Keratinocyte (primary cell): ENCODE measurements around the gene SIK2. TPM values are rescaled to one million over a fixed set of nuclear protein-coding genes. Genes with fewer than 3 reads are reported as not detected.

Experiments used
- DNase-seq: peaks from one replicate; pipeline ENCODE4 v3.0.0-alpha.2; 2011; ENCODE audit warnings: low read depth, missing footprints, low spot score
- FAIRE-seq: peaks from 2 replicates; lab custom pipeline; 2011; peaks lifted over from hg19 to GRCh38; lab: Jason Lieb, UNC
- H2AFZ ChIP-seq: 2 replicates; pipeline ENCODE4 v1.6.0; 2012; ENCODE audit warnings: low read length, control low read depth, inconsistent platforms; ENCODE audit not compliant: control insufficient read depth
- H3K27ac ChIP-seq: 2 replicates; pipeline ENCODE4 v1.5.1; 2011; ENCODE audit warnings: low read length; ENCODE audit not compliant: control insufficient read depth, insufficient read depth
- H3K27me3 ChIP-seq: 3 replicates; pipeline ENCODE4 v1.6.0; 2011; ENCODE audit warnings: low read length; ENCODE audit not compliant: control insufficient read depth, insufficient read depth; ENCODE audit errors: extremely low read depth
- H3K36me3 ChIP-seq, 2 experiments: 2 replicates in 1 of 2; 3 replicates in 1 of 2; pipeline ENCODE4 v1.5.1; 2011; ENCODE audit warnings: low read length in 2 of 2, mild to moderate bottlenecking in 1 of 2; ENCODE audit not compliant: control insufficient read depth in 2 of 2, insufficient read depth in 2 of 2; ENCODE audit errors: extremely low read depth in 1 of 2
- H3K4me1 ChIP-seq: 3 replicates; pipeline ENCODE4 v1.5.1; 2011; ENCODE audit warnings: low read length; ENCODE audit not compliant: control insufficient read depth, insufficient read depth; ENCODE audit errors: extremely low read depth
- H3K4me2 ChIP-seq: 3 replicates; pipeline ENCODE4 v1.6.0; 2011; ENCODE audit warnings: low read depth, low read length; ENCODE audit not compliant: control insufficient read depth, insufficient read depth; ENCODE audit errors: extremely low read depth
- H3K4me3 ChIP-seq, 3 experiments: fragments of 200-600 bp in 1 of 3; sonication (generic) in 1 of 3; 2 replicates in 2 of 3; 3 replicates in 1 of 3; pipeline ENCODE4 v1.5.1; 2011 to 2016; ENCODE audit warnings: low read length in 3 of 3, mild to moderate bottlenecking in 3 of 3, control low read depth in 2 of 3, inconsistent platforms in 1 of 3, low read depth in 1 of 3, mixed read lengths in 1 of 3, mixed run types in 1 of 3, moderate library complexity in 1 of 3; ENCODE audit not compliant: control insufficient read depth in 2 of 3, insufficient read depth in 2 of 3; ENCODE audit errors: extremely low read depth in 1 of 3
- H3K79me2 ChIP-seq: 2 replicates; pipeline ENCODE4 v1.6.0; 2012; ENCODE audit warnings: low read length; ENCODE audit not compliant: control insufficient read depth, insufficient read depth
- H3K9ac ChIP-seq: 3 replicates; pipeline ENCODE4 v1.6.0; 2011; ENCODE audit warnings: low read length; ENCODE audit not compliant: control insufficient read depth, insufficient read depth; ENCODE audit errors: extremely low read depth
- H3K9me1 ChIP-seq: 3 replicates; pipeline ENCODE4 v1.6.0; 2011; ENCODE audit warnings: low read length; ENCODE audit not compliant: control insufficient read depth, insufficient read depth; ENCODE audit errors: extremely low read depth
- H3K9me3 ChIP-seq: 2 replicates; pipeline ENCODE4 v1.5.1; 2012; ENCODE audit warnings: low read depth, low read length; ENCODE audit not compliant: control insufficient read depth
- H4K20me1 ChIP-seq: 3 replicates; pipeline ENCODE4 v1.6.0; 2011; ENCODE audit warnings: low read length; ENCODE audit not compliant: control insufficient read depth, insufficient read depth; ENCODE audit errors: extremely low read depth
- EZH2 ChIP-seq: IDR thresholded peaks from one replicate; pipeline ENCODE4 v1.6.1; 2012; ENCODE audit warnings: inconsistent platforms, mild to moderate bottlenecking, low read length, moderate library complexity
- dilution Hi-C: fragments of 300-500 bp; cut with MboI; formaldehyde crosslinking; loops from one replicate; pipeline ENCODE4 v1.7.0; 2020; ENCODE audit warnings: low sequenced_read_pairs; ENCODE audit not compliant: extremely low pct_ligation_motif_present
- polyA plus RNA-seq, 5 experiments: library from polyadenylated mRNA; depleted of rRNA in 3 of 5; stranded (reverse) in 3 of 5; stranded (forward) in 1 of 5; unstranded in 1 of 5; fragments of >200 nt; gene quantifications; 1 replicate in 1 of 5; 2 replicates in 3 of 5; 3 replicates in 1 of 5; pipeline versions ENCODE4 v1.2.1 to v1.2.3, GENCODE V29; 2011 to 2012; ENCODE audit warnings: missing spikeins in 2 of 5, low read depth in 1 of 5, low replicate concordance in 1 of 5
- TF ChIP-seq, protein P1 (sequence below), 3 experiments: IDR thresholded peaks in 1 of 3; conservative IDR thresholded peaks in 1 of 3; optimal IDR thresholded peaks in 1 of 3; 2 replicates in 2 of 3; 3 replicates in 1 of 3; pipeline versions ENCODE3 to v1.5.1; 2011; ENCODE audit warnings: low read length in 3 of 3, mild to moderate bottlenecking in 3 of 3, moderate library complexity in 2 of 3, control low read depth in 1 of 3, inconsistent platforms in 1 of 3; ENCODE audit not compliant: insufficient read depth in 2 of 3; ENCODE audit errors: extremely low read depth in 1 of 3

SIK2 gene
- polyA plus RNA-seq, 1 donor (not counting 4 experiments of a cell fraction or from before 2014, with no cell fraction given): 10.0 TPM

DNA sequence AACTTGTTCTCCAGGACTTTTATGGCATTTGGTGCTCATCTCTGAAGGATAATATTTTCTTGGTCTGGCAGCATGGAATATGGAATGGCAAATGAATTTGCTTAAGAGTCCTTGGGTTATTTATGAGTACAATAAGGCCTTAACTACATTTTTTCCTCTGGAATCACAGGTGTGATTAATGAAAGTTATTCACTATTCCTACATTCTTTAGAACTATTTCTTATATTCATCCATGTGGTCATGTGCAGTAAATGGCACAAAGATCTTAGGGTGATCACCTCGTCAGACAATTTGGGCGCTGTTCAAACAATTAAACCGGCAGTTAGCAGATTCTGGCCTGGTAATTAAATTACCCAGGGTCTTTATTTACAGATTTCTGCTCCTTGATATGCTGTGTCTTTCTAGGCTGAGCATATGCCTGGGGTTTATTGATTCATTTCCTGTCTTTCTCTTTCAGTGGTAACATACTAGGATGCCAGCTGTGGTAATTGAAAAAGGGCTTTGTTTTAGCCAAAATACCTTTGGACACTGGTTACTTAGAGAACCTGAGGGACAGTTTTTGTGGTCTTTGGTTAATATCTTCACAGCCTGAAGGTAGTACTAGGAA is 31.6 kb downstream of the SIK2 start:
- Histone ChIP-seq H3K27ac (peak overlapping the region; percentile 68), H3K4me2 (peak overlapping the region; percentile 60), H3K4me1 (peaks cover 61% of the 10 kb centered on the region), H3K9me3 (no peaks in the 10 kb centered on the region), H4K20me1 (no peaks in the 10 kb centered on the region), H3K9ac (no peak overlapping the region), H3K79me2 (peaks cover 8% of the 10 kb centered on the region), H3K36me3 (no peaks in the 10 kb centered on the region), H2AFZ (no peak overlapping the region), H3K27me3 (no peaks in the 10 kb centered on the region), H3K4me3 (no peak overlapping the region), H3K9me1 (no peaks in the 10 kb centered on the region)
- TF ChIP-seq EZH2: no peak
- TF ChIP-seq, protein P1, sequence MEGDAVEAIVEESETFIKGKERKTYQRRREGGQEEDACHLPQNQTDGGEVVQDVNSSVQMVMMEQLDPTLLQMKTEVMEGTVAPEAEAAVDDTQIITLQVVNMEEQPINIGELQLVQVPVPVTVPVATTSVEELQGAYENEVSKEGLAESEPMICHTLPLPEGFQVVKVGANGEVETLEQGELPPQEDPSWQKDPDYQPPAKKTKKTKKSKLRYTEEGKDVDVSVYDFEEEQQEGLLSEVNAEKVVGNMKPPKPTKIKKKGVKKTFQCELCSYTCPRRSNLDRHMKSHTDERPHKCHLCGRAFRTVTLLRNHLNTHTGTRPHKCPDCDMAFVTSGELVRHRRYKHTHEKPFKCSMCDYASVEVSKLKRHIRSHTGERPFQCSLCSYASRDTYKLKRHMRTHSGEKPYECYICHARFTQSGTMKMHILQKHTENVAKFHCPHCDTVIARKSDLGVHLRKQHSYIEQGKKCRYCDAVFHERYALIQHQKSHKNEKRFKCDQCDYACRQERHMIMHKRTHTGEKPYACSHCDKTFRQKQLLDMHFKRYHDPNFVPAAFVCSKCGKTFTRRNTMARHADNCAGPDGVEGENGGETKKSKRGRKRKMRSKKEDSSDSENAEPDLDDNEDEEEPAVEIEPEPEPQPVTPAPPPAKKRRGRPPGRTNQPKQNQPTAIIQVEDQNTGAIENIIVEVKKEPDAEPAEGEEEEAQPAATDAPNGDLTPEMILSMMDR (optimal IDR thresholded peaks at IDR 0.05 in 1 of 3, IDR thresholded peaks at IDR 0.05 in 1 of 3, conservative IDR thresholded peaks at IDR 0.05 in 1 of 3; ENCODE audit: extremely low read depth in 1 of 3, insufficient read depth in 2 of 3, low read length in 3 of 3): no peak
- dilution Hi-C loops: no loop called here
- no peak for DNase-seq
- FAIRE-seq: peak; percentile 86

DNA sequence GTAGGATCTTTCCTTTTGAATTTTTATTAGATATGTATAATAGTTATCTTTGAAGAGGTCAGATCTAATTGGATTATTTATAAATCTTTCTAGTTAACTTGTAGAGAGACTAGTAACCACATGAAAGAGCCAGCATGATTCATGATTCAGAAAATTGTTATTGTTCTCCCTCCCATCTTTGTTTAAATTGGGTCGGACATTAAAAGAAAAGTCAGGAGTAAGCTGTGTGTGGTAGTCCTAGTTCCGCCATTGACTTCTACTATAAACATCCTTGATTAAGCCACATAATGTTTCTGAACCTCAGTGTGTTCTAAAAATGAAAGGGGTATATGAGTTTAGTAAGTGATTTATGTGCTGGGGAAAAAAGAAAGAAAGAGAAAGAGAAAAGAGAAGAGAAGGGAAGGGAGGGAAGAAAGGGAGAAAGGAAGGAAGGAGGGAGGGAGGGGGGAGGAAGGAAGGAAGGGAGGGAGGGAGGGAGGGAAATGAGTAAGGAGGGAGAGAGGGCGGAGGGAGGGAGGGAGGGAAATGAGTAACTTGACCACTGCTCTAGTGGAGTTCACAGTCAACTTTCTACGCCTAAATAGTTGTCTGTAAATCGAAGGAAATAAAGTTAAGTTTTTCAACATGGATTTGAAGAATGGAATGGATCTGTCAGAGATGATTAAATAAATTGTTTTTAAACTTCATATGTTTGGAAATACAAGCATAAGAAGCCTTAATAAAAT is 32.9 kb downstream of the SIK2 start:
- Histone ChIP-seq H3K36me3 (no peaks in the 10 kb centered on the region), H4K20me1 (no peaks in the 10 kb centered on the region), H3K4me3 (peak overlapping the region in 1 of 3 experiments; percentile 17), H3K4me2 (peak overlapping the region; percentile 46), H3K9me1 (no peaks in the 10 kb centered on the region), H2AFZ (no peak overlapping the region), H3K9me3 (no peaks in the 10 kb centered on the region), H3K4me1 (peaks cover 69% of the 10 kb centered on the region), H3K79me2 (peaks cover 12% of the 10 kb centered on the region), H3K27me3 (no peaks in the 10 kb centered on the region), H3K9ac (no peak overlapping the region), H3K27ac (peak overlapping the region; percentile 59)
- dilution Hi-C loops: no loop called here
- no peak for TF ChIP-seq EZH2
- TF ChIP-seq, protein P1 (optimal IDR thresholded peaks at IDR 0.05 in 1 of 3, IDR thresholded peaks at IDR 0.05 in 1 of 3, conservative IDR thresholded peaks at IDR 0.05 in 1 of 3; ENCODE audit: extremely low read depth in 1 of 3, insufficient read depth in 2 of 3, low read length in 3 of 3): no peak
- no peak for DNase-seq
- FAIRE-seq: peak; percentile 53
